Stimulated activated CD4-positive, alpha-beta T cell treated with anti-CD3 and anti-CD28 coated beads, Interleukin-1b, Interleukin-23, amount 100 ng/mL, for 1 hour (primary cell): Measurements from ENCODE around the gene DLGAP4.

ENCODE experiments used
- DNase-seq, 2 donors: peaks; one replicate each; pipeline ENCODE4 v3.0.0-alpha.2; 2020; ENCODE audit warnings: low read depth in 2 of 2

Gene DLGAP4

GRCh38 chr20:36320898-36321695, 15.0 kb downstream of the DLGAP4 start:
- DNase-seq = no peak

- no peak for DNase-seq
Measured at GRCh38 chr20:36322131-36322530, 16.0 kb downstream of the DLGAP4 start.

GRCh38 chr20:36330091-36330490, 24.0 kb downstream of the DLGAP4 start:
- DNase-seq = no peak

- DNase-seq = no peak
Measured at GRCh38 chr20:36331209-36331608, 25.1 kb downstream of the DLGAP4 start.

GRCh38 chr20:36333841-36334240, 27.7 kb downstream of the DLGAP4 start:
- no peak for DNase-seq

GRCh38 chr20:36334281-36335205, 28.4 kb downstream of the DLGAP4 start:
- DNase-seq = no peak

GRCh38 chr20:36335206-36335870, 29.2 kb downstream of the DLGAP4 start:
- no peak for DNase-seq

- DNase-seq = no peak
Measured at GRCh38 chr20:36336204-36336603, 30.1 kb downstream of the DLGAP4 start.

GRCh38 chr20:36336954-36337704, 31.0 kb downstream of the DLGAP4 start:
- DNase-seq = no peak

GRCh38 chr20:36337886-36338285, 31.7 kb downstream of the DLGAP4 start:
- no peak for DNase-seq

GRCh38 chr20:36339646-36340592, 33.8 kb downstream of the DLGAP4 start:
- no peak for DNase-seq

- DNase-seq = no peak
Measured at GRCh38 chr20:36340593-36340990, 34.5 kb downstream of the DLGAP4 start.

GRCh38 chr20:36341331-36342020, 35.3 kb downstream of the DLGAP4 start:
- no peak for DNase-seq

- no peak for DNase-seq
Measured at GRCh38 chr20:36342331-36343120, 36.4 kb downstream of the DLGAP4 start.

- DNase-seq = no peak
Measured at GRCh38 chr20:36343641-36344040, 37.5 kb downstream of the DLGAP4 start.

GRCh38 chr20:36344517-36345132, 38.5 kb downstream of the DLGAP4 start:
- DNase-seq = no peak

GRCh38 chr20:36346256-36346655, 40.1 kb downstream of the DLGAP4 start:
- DNase-seq = no peak

- DNase-seq = no peak
Measured at GRCh38 chr20:36349384-36350170, 43.4 kb downstream of the DLGAP4 start.
